NCI-H748 (cell line): Measurements from ENCODE around the gene MAML1.

Experiments used
- DNase-seq: peaks from one replicate; lab custom pipeline; 2025; ENCODE audit not compliant: unreplicated experiment; lab: John Stamatoyannopoulos, UW

The MAML1 gene

GRCh38 chr5:179821298-179822058 is 88.9 kb downstream of the MAML1 start:
- peak; percentile 92 for DNase-seq

- DNase-seq = no peak
Observed at GRCh38 chr5:179822059-179822432, 89.4 kb downstream of the MAML1 start.

- DNase-seq = no peak
Observed at GRCh38 chr5:179822444-179822990, 89.9 kb downstream of the MAML1 start.

- DNase-seq = no peak
Observed at GRCh38 chr5:179823937-179824744, 91.5 kb downstream of the MAML1 start.

- DNase-seq = no peak
Observed at GRCh38 chr5:179824745-179825112, 92.1 kb downstream of the MAML1 start.

DNA sequence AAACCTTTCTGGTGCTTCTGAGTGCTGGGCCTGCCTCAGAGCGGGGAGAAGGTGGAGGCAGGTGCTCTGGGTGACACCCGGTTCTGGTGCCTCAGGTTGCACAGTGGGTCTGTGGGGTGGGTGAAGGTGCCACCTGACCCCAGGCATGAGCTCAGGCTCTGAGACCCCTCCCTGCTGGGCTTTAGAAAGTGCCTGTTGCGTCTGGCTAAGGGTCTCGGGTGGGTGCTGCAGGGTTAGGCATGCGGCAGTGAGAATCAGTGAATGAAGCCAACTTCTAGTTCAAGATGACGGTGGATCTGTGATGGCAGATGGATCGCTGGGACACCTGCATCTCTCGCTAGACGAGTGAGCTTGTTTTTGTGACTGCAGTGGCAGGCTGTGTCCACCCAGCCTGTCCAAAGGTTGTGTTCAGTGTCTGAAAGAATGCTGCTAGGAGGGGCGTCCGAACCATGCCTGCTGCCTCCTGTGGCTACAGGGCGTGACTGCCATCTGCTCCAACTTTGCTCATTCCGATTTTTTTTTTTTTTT is 93.1 kb downstream of the MAML1 start:
- DNase-seq = no peak
